GM19238 (cell line): ENCODE results near the gene COMT.
"Not testable (repeated sequence)": the region's sequence is repeated elsewhere in the genome, so short reads cannot be mapped to it uniquely, and the experiment has no call there.

ENCODE experiments used
- DNase-seq: peaks from one replicate; pipeline ENCODE4 v3.0.0; 2011; ENCODE audit warnings: low spot score; ENCODE audit not compliant: insufficient read length

Gene COMT

DNA sequence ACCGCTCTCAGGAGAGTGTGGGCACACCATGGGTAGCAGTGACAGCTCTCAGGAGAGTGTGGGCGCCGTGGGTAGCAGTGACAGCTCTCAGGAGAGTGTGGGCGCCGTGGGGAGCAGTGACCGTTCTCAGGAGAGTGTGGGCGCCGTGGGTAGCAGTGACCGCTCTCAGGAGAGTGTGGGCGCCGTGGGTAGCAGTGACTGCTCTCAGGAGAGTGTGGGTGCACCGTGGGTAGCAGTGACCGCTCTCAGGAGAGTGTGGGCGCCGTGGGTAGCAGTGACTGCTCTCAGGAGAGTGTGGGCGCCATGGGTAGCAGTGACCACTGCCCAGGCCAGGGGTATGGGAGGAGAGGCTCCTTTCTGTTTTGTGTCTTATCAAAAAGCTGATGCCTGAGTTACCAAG, 33.7 kb upstream of the COMT start:
- not testable (repeated sequence) for DNase-seq

- peak; percentile 81 for DNase-seq
These were observed 32.0 kb upstream of the COMT start for GRCh38 chr22:19909350-19910179.

GRCh38 chr22:19910180-19910744, 31.3 kb upstream of the COMT start:
- no peak for DNase-seq

DNA sequence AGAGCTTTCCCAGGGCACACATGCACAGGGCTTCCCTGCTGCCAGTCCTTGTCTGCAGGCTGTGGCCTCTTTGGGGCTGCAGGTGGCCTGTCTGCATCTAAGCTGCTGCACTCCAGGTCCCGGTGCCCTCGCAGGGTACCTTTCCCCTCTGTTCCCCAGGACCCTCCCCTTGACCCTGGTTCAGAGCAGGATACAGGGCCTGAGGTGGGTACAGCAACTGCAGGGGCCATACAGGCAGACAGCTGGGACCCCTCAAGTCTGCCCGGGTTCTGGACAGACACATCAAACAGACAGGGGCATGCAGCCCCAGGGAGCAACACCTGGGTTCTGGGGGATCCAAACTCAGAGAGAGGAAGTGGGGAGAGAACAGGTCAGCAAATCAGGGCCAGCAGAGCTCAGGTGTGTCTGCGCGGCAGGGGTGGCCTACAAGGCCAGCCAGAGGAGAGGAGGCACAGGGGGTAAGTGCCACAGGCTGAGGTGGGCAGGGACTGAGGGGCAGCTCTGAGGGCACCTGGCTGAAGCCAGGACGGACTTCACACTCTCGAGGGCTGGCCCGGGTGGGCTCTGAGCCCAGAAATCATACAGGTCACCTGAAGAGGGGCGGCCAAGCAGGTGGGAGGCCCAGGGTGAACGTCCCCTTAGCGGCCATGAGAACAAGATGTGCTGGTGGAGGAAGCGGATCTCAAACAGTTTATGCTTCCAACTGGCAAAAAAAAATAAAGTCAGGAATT, 29.9 kb upstream of the COMT start:
- DNase-seq = no peak

DNA sequence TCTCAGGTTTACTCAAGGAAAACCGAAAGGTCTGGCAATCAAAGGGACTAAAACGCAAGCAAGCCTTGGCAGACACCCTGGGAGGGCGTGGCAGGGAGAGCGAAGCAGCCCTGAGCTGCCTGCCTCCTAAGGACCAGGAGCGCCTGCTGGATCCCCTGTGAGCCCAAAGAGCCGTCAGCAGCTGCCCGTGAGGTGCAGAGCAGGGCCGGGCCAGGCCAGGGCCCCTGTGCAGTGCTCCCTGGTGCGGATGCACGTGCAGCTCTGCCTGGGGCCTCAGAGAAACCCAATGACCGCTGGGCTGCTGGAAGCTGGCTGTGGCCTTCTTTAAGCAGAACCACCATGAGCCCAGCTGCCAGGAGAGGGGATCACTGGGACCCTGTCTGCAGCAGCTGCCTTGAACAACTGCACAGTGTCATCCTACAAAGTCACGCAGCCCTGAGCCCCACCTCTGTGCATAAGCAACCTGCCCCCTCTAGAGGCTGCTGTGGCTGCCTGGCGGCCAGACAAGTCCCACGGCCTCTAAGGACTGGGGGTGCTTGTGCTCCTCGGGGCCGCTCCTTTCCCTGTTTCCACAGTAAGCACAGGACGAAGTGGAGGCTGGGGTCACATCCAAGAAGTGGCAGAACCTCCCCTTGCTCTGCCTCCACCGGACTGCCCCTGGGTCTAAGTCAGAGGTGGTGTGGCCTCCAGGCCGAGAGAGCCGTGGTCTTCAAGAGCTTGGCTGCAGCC, 29.1 kb upstream of the COMT start:
- no peak for DNase-seq

DNA sequence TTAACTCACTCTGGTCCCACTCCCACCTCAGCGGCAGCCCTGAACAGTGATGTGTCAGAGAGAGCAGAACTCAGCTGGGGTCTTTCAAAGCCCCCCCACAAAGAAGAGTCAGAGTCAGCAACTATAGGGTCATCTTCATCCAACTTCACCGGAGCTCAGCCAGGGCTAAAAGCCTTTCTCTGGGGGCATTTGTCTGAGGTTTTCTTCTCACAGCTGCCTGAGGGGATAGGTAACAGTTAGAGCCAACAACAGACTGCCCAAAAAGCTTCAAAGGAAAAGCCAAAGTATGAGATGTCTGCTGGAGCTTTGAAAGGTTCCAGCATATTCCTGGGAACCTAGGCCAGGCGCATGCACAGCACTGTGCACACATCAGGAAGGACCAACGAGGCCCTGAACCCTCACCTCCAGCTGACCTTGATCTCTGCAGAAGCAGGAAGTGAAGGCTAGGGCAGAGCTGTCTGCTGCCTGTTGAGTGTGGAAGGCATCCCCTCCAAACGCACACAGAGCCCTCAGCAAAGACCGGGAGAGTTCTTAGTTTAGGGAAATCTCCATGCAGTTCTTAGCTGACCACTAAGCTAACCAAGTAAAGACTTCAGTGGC, 28.1 kb upstream of the COMT start:
- DNase-seq = no peak

DNA sequence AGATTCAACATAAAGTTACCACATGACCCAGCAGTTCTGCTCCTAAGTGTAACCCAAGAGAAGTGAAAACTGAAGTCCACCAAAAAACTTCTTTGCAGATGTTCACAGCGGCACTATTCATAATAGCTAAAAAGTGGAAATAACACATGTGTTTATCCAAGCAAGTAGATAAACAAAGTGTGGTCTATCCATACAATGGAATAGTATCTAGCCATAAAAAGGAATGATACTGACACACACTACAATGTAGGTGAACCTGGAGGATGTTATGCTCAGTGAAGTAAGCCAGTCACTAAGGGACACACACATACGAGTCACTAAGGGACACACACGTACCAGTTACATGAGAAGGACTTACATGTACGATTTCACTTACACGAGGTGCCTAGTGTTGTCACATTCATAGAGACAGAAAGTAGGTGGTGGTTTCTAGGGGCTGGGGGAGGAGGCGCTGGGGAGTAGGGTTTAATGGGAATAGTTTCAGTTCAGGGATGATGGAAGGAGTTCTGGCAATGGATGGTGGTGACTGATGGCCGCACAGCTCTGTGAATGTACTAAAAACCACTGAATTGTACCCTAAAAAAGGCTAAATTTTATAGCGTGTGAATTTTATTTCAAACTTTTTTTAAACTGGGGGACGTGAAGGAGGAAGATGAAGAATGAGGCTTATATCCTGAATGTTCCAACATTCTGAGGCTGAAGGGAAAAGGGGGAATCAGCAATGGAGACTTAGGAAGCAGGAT, 27.2 kb upstream of the COMT start:
- no peak for DNase-seq

- DNase-seq = no peak
These were observed 26.2 kb upstream of the COMT start for GRCh38 chr22:19915287-19915954.

DNA sequence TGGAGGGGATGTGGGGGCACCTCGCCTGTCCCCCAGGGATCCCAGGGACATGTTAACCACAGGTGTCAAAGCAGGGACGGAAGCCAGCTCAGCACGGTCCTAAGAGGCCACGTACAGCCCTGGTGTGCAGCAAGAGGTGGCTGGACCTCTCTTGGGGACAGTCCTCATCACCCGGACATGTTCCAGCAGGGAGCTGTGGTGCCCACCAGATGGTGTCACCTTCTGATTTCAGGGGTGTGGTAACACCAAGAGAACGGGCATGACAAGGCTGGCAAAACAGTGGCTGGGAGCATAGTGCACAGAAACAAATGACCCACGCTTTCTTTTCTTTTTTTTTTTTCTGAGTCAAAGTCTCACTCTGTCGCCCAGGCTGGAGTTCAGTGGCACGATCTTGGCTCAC, 25.6 kb upstream of the COMT start:
- DNase-seq = no peak

DNA sequence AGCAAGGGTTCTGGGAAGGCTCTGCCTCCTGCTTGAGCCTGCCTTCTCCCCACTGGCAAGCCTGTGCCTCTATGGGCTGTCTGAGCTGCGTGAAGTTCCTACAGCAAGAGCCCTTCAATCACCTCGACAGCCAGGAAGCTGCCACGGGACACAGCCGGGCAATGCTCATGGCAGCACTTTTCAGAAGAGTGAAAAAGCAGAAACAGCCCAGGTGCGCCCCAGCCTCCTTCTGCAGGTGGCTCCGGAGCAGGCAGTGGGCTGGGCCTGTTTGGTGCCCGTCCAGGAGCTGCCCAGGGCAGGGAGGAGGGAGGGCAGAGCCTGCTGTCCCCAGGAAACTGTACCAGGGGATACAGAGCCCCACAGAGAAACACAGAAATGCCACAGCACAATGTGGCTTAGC, 24.6 kb upstream of the COMT start:
- DNase-seq = no peak

- DNase-seq = no peak
These were observed 24.0 kb upstream of the COMT start for GRCh38 chr22:19917389-19918138.

DNA sequence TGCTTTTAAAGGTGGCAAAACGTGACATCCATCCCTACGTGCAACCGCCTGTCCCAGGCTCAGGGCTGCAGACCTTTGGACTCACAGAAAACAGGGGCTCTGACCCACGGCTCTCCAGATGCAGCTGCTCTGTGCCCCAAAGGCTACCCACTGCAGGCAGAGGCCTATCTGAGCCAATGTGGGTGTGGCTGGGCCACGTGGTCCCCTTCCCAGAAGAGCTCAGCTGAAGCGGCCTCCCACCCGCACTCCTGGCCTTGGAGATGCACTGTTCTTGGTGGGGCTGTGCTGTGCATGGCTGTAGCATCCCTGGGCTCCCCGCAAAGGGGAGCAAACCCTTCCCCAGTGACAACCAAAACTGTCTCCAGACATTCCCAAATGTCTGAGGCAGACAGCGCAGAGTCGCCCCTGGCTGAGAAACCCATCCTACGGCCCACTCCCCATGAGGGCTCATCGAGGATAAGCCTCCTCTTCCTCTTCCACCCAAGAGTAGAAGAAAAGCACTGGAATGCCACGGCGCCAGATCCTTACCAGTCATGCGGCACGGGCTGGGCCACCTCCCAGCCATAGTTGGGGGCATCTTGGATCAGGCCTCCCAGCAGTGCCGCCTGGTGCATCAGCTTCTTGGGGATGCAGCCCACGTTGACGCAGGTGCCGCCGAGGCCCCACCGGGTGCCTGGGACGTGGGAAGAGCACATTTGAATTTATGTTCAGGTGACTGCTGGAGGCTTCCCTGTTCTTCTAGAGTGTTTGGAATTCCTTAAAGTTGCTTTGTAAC, 23.1 kb upstream of the COMT start:
- DNase-seq = no peak

GRCh38 chr22:19919701-19920363, 21.7 kb upstream of the COMT start:
- no peak for DNase-seq

DNA sequence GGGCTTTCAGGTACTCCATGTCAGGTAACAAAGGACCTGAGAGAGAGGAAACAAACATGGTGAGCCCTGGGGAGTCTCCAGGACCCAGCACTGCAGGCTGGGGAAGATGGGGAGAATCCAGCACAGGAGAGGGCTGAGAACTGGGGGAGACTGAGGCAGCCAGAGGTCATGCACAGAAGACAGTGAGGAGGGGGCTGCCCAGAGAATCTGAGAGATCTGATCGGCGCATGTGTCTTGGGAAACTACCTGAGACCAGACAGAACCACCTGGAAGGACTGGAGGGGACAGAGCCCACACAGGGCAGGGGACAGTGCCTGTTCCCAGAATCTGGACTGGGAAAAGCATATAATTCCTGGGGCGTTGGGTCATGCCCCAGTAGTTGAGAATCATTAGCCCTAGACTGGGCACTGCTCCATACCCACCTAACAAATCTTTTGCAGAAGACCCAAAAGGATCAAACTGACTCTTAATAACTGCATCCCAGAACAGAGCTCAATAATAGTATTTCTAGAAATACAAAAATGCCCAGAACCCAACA, 20.0 kb upstream of the COMT start:
- no peak for DNase-seq

- DNase-seq = no peak
These were observed 17.6 kb upstream of the COMT start for GRCh38 chr22:19923914-19924513.

DNA sequence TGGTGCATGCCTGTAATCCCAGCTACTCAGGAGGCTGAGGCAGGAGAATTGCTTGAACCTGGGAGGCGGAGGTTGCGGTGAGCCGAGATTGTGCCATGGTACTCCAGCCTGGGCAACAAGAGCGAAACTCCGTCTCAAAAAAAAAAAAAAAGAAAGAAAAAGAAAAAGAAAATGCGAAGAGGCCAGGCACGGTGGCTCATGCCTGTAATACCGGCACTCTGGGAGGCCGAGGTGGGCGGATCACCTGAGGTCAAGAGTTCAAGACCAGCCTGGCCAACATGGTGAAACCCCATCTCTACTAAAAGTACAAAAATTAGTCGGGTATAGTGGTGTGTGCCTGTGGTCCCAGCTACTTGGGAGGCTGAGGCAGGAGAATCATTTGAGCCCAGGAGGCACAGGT, 15.5 kb upstream of the COMT start:
- DNase-seq = not testable (repeated sequence)

DNA sequence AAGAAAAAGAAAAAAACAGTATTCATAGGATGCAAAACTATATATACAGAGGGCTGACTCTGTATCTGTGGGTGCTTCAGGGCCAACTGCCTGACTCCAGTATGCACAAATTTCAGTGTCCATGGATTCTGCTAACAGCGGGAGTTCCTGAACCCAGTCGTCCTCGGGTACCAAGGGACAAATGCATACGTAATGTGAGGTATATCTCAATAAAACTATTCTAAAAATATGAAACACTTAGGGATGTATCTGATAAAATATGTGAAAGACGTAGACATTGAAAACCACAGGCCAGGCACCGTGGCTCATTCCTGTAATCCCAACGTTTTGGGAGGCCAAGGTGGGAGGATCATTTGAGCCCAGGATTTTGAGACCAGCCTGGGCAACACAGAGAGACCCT, 13.9 kb upstream of the COMT start:
- no peak for DNase-seq
